ENCODE measurements around the gene ACTG2.

GRCh38 chr2:73952499-73953446 is 60.0 kb downstream of the ACTG2 start:
- TF ChIP-seq CTCF (IDR thresholded peaks at IDR 0.05 in 8 of 11, conservative IDR thresholded peaks at IDR 0.05 in 3 of 11) (no peak), POLR2A (IDR thresholded peaks at IDR 0.05) (no peak), POLR2AphosphoS5 (IDR thresholded peaks at IDR 0.05) (peak in 1 of 3 donors; percentile 58)

Measured in spleen (tissue), 7 donors.